Esophagus squamous epithelium (tissue), 5 donors: ENCODE measurements around the gene CDH18. TPM values are rescaled to one million over a fixed set of nuclear protein-coding genes. Genes with fewer than 3 reads are reported as not detected.
A peak's percentile ranks its signal among the peaks of the same experiment; 100 is the strongest.

Experiments
- DNase-seq: peaks from one replicate; lab custom pipeline; 2025; lab: John Stamatoyannopoulos, UW
- H3K27ac ChIP-seq, 4 donors: fragments of 200-600 bp; sonication (generic); one replicate each; pipeline ENCODE4 v1.5.1; 2016 to 2019; ENCODE audit warnings: mild to moderate bottlenecking in 1 of 4
- H3K27me3 ChIP-seq, 4 donors: fragments of 200-600 bp; sonication (generic); 1 replicate in 3 of 4; 2 replicates in 1 of 4; pipeline versions ENCODE4 v1.5.1 to v1.6.0; 2017 to 2021; ENCODE audit warnings: antibody characterized with exemption in 1 of 4
- H3K36me3 ChIP-seq, 3 donors: fragments of 200-600 bp; sonication (generic); one replicate each; pipeline ENCODE4 v1.5.1; 2016 to 2019
- H3K4me1 ChIP-seq, 3 donors: fragments of 200-600 bp; sonication (generic); one replicate each; pipeline ENCODE4 v1.5.1; 2017 to 2019
- H3K4me3 ChIP-seq, 4 donors: fragments of 200-600 bp; sonication (generic); 1 replicate in 3 of 4; 2 replicates in 1 of 4; pipeline ENCODE4 v1.5.1; 2016 to 2019; ENCODE audit warnings: mild to moderate bottlenecking in 2 of 4, moderate library complexity in 1 of 4
- H3K9me3 ChIP-seq, 3 donors: fragments of 200-600 bp; sonication (generic); one replicate each; pipeline ENCODE4 v1.5.1; 2016 to 2019
- POLR2A ChIP-seq, 4 donors: fragments of 450-650 bp; IDR thresholded peaks; one replicate each; pipeline ENCODE4 v1.6.1; 2017; ENCODE audit warnings: antibody characterized with exemption in 4 of 4, mild to moderate bottlenecking in 4 of 4, moderate library complexity in 3 of 4
- WGBS, 2 donors: methylation state at CpG; one replicate each; pipeline ENCODE4 v1.1.5; 2018; 5-methylcytosine and 5-hydroxymethylcytosine counted together
- intact Hi-C: fragments of 100-400 bp; cut with DNase I; formaldehyde crosslinking; loops from one replicate; pipeline ENCODE4 v1.15.0; 2022
- total RNA-seq, 4 donors: library from RNA; depleted of rRNA; stranded (reverse); fragments of >200 nt; gene quantifications; one replicate each; pipeline ENCODE4 v1.1.0, GENCODE V29; 2016
- TF ChIP-seq, protein P1 (sequence below), 6 experiments: fragments of 450-650 bp in 4 of 6; fragments of 200-600 bp in 2 of 6; sonication (generic) in 2 of 6; IDR thresholded peaks; one replicate each; pipeline ENCODE4 v1.5.1; 2016 to 2019; ENCODE audit warnings: antibody characterized with exemption in 6 of 6, mild to moderate bottlenecking in 4 of 6, moderate library complexity in 4 of 6
- donor health status: DM: yes; HTN: yes; CAD: no.

CDH18 gene, protein sequence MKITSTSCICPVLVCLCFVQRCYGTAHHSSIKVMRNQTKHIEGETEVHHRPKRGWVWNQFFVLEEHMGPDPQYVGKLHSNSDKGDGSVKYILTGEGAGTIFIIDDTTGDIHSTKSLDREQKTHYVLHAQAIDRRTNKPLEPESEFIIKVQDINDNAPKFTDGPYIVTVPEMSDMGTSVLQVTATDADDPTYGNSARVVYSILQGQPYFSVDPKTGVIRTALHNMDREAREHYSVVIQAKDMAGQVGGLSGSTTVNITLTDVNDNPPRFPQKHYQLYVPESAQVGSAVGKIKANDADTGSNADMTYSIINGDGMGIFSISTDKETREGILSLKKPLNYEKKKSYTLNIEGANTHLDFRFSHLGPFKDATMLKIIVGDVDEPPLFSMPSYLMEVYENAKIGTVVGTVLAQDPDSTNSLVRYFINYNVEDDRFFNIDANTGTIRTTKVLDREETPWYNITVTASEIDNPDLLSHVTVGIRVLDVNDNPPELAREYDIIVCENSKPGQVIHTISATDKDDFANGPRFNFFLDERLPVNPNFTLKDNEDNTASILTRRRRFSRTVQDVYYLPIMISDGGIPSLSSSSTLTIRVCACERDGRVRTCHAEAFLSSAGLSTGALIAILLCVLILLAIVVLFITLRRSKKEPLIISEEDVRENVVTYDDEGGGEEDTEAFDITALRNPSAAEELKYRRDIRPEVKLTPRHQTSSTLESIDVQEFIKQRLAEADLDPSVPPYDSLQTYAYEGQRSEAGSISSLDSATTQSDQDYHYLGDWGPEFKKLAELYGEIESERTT
- total RNA-seq: not detected

DNA sequence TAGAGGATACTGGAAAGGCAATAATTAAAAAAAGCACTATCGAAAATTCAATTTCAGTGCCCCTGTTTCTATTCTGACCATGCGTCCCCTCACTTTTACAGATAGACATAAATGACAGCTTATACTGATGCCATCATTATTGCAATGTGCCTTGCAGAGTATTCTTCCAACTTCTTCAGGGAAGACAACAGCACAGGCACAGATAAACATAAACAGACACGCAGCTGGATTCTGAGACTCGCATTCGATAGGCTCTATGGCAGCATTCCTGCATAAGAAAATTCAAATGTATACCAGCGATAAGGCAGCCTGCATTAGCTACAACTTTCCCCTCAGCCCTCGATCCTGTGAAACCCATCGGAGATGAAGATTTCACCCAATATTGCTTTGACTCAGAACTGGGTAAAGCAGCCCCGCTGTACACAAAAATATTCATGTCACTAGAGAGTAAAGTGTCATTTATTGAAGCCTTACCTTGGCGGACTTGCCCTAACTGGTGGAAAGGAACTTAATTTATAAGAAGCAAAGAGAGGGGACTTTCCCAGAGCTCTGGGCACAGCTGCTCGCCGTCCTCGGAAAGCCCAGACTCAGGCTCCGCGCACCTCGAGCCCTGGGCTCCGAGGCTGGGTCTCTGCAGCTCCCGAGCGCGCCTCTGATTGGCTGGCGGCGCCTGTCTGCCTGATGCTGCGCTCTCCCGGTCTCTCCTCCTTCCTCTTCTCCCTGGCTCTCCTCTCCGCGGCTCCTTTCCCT lies at the start of gene CDH18:
Gene CDH18, minus strand, starts transcription at position 589 of the 750 bp plus-strand sequence. CDS start 149,214 bp downstream, outside the sequence.
- no peak for DNase-seq
- Histone ChIP-seq H3K36me3 (no peaks in the 10 kb centered on the region), H3K9me3 (no peaks in the 10 kb centered on the region), H3K4me3 (peak within 1 kb of the TSS in 2 of 4 donors; percentile 14 to 46), H3K27ac (no peak within 1 kb of the TSS), H3K4me1 (peaks cover 0 to 9% (median 4%) of the 10 kb centered on the region in 3 donors), H3K27me3 (peaks cover 0 to 17% (median 0%) of the 10 kb centered on the region in 4 donors)
- intact Hi-C loops: no loop called here
- WGBS, 2 donors: 7 to 21% methylated on average over 26 of the region's 26 CpGs
- TF ChIP-seq, protein P1, sequence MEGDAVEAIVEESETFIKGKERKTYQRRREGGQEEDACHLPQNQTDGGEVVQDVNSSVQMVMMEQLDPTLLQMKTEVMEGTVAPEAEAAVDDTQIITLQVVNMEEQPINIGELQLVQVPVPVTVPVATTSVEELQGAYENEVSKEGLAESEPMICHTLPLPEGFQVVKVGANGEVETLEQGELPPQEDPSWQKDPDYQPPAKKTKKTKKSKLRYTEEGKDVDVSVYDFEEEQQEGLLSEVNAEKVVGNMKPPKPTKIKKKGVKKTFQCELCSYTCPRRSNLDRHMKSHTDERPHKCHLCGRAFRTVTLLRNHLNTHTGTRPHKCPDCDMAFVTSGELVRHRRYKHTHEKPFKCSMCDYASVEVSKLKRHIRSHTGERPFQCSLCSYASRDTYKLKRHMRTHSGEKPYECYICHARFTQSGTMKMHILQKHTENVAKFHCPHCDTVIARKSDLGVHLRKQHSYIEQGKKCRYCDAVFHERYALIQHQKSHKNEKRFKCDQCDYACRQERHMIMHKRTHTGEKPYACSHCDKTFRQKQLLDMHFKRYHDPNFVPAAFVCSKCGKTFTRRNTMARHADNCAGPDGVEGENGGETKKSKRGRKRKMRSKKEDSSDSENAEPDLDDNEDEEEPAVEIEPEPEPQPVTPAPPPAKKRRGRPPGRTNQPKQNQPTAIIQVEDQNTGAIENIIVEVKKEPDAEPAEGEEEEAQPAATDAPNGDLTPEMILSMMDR (IDR thresholded peaks at IDR 0.05): no peak
- no peak for TF ChIP-seq POLR2A (IDR thresholded peaks at IDR 0.05)

DNA sequence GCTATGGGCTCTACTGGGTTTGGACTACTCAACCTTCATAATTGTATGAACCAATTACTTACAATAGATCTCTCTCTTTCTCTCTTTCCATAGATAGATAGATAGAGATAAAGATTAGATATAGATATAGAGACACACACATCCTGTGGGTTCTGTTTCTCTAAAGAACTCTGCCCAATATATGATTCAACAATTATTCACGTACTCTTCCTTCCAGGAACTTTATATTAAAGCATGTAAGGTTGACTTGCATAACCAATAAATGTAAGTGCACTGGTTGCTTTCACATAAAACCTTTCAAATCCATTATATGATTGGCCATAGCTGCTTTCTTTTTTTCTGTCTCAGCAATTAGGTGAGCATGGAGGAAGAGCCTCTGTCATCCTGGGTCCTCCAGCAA lies 46.7 kb upstream of the CDH18 start:
- Histone ChIP-seq H3K27me3 (no peaks in the 10 kb centered on the region), H3K27ac (no peak overlapping the region), H3K4me1 (no peaks in the 10 kb centered on the region), H3K4me3 (no peak overlapping the region), H3K9me3 (no peaks in the 10 kb centered on the region), H3K36me3 (no peaks in the 10 kb centered on the region)
- intact Hi-C loops: no loop called here
- 58 to 88% methylated on average over 1 of the region's 1 CpG for WGBS, 2 donors
- no peak for TF ChIP-seq POLR2A (IDR thresholded peaks at IDR 0.05)
- TF ChIP-seq, protein P1 (IDR thresholded peaks at IDR 0.05): no peak
- no peak for DNase-seq

DNA sequence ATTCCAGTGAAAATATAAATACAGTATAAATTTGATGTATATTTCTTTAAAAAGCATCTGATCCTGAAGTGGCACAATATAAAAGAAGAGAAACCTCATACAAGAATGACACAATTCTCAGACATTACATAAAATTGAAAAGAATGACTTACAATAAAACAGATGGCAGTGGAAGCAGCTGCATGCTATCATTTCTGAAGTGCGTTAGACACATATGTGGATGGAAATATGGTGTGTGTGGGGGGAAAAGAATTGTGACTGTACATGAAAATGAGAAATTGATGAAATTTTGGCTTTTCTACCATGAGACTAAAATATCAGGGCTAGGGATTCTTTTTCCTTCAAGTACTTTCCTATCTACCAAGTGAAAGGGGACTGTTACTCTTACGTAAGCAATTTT lies 45.9 kb upstream of the CDH18 start:
- WGBS, 2 donors: 74 to 87% methylated on average over 2 of the region's 2 CpGs
- DNase-seq: no peak
- no peaks in the 10 kb centered on the region for H3K4me1 ChIP-seq
- no peaks in the 10 kb centered on the region for H3K27me3 ChIP-seq
- no peak overlapping the region for H3K4me3 ChIP-seq
- no peak for TF ChIP-seq POLR2A (IDR thresholded peaks at IDR 0.05)
- TF ChIP-seq, protein P1 (IDR thresholded peaks at IDR 0.05): no peak
- intact Hi-C loops: no loop called here
- no peaks in the 10 kb centered on the region for H3K36me3 ChIP-seq
- H3K9me3 ChIP-seq: no peaks in the 10 kb centered on the region
- no peak overlapping the region for H3K27ac ChIP-seq

DNA sequence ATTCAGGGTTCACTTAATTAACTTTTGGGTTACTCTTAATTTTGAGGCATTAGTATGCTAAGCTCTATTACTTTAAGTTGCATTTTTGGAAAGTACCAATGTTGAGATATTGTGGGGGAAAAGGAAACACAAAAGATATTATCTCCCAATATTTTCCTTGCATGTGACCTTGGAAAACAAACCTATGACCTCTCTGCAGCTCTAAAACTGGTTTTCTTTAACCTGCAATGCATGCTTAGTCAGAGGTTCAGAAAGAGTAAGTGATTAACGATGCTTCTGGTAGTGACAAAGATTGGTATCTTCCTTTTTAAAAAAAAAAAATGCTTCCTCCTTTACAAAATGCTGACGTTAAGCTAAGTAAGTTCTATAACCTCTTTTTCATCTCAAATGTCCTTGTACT lies 44.9 kb upstream of the CDH18 start:
- no peak overlapping the region for H3K4me3 ChIP-seq
- no peaks in the 10 kb centered on the region for H3K36me3 ChIP-seq
- 25 to 30% methylated on average over 2 of the region's 2 CpGs for WGBS, 2 donors
- intact Hi-C loops: no loop called here
- H3K9me3 ChIP-seq: no peaks in the 10 kb centered on the region
- no peaks in the 10 kb centered on the region for H3K4me1 ChIP-seq
- no peak for TF ChIP-seq POLR2A (IDR thresholded peaks at IDR 0.05)
- TF ChIP-seq, protein P1 (IDR thresholded peaks at IDR 0.05): no peak
- DNase-seq: no peak
- no peak overlapping the region for H3K27ac ChIP-seq
- H3K27me3 ChIP-seq: no peaks in the 10 kb centered on the region
